ENCODE data around the gene SMAD6. TPM values are rescaled to one million over a fixed set of nuclear protein-coding genes. Genes with fewer than 3 reads are reported as not detected.

Gene SMAD6
- total and polyA plus RNA-seq, 2 of the 4 experiments (the other 2 are of a cell fraction): 4.8 to 8.5 TPM

- Histone ChIP-seq H3K23ac (ENCODE audit: low read depth, low read length) (no peak overlapping the region), H3K9me1 (ENCODE audit: insufficient read depth, low read length) (no peaks in the 10 kb centered on the region), H2BK5ac (ENCODE audit: low read depth, low read length, poor library complexity, severe bottlenecking) (no peak overlapping the region), H4K5ac (ENCODE audit: low read depth, low read length) (no peak overlapping the region), H2BK120ac (ENCODE audit: low read depth, low read length) (no peak overlapping the region), H2AFZ (replicated peaks; ENCODE audit: low read length, poor library complexity) (no peak overlapping the region), H2BK15ac (ENCODE audit: low read depth, low read length) (no peak overlapping the region), H3K9me3 (ENCODE audit: control insufficient read depth, insufficient read depth, low read length) (peaks cover 8% of the 10 kb centered on the region), H3K4me1 (ENCODE audit: control insufficient read depth, insufficient read depth, low read length) (peaks cover 10% of the 10 kb centered on the region), H3K27me3 (ENCODE audit: control insufficient read depth, insufficient read depth, low read length) (no peaks in the 10 kb centered on the region), H3K36me3 (ENCODE audit: control insufficient read depth, insufficient read depth, low read length) (no peaks in the 10 kb centered on the region), H2AK9ac (replicated peaks; ENCODE audit: low read depth, low read length, poor library complexity) (no peak overlapping the region), H3K56ac (ENCODE audit: extremely low read depth, insufficient read depth, low read length) (no peak overlapping the region), H3K4ac (ENCODE audit: low read depth, low read length) (no peak overlapping the region), H3K18ac (ENCODE audit: low read depth, low read length) (no peak overlapping the region), H3K79me1 (ENCODE audit: low read depth in 1 of 2, low read length in 2 of 2) (no peaks in the 10 kb centered on the region), H3K9ac (ENCODE audit: low read depth, low read length) (no peak overlapping the region), H3K4me2 (ENCODE audit: low read depth, low read length) (no peak overlapping the region), H4K8ac (ENCODE audit: low read depth in 2 of 2, low read length in 2 of 2) (no peak overlapping the region), H4K20me1 (ENCODE audit: insufficient read depth, low read length) (no peaks in the 10 kb centered on the region), H2AK5ac (ENCODE audit: low read depth, low read length) (no peak overlapping the region), H3K27ac (ENCODE audit: insufficient read depth, low read length) (no peak overlapping the region), H3K4me3 (ENCODE audit: insufficient read depth, low read depth, low read length) (no peak overlapping the region), H2BK20ac (ENCODE audit: low read depth, low read length) (no peak overlapping the region), H4K91ac (ENCODE audit: insufficient read depth, low read depth, low read length) (no peak overlapping the region), H3K14ac (replicated peaks; ENCODE audit: low read depth, low read length) (no peak overlapping the region)
- ATAC-seq (ENCODE audit: low read depth) (no peak), DNase-seq (no peak)
- TF ChIP-seq NFE2L2 (IDR thresholded peaks at IDR 0.05; ENCODE audit: low read depth, low read length) (no peak), SMC3 (IDR thresholded peaks at IDR 0.05; ENCODE audit: low read depth, low read length) (no peak), BHLHE40 (IDR thresholded peaks at IDR 0.05; ENCODE audit: low read depth, low read length) (no peak), POLR2A (IDR thresholded peaks at IDR 0.05; ENCODE audit: low read depth, low read length) (no peak), RAD21 (IDR thresholded peaks at IDR 0.05; ENCODE audit: low read length) (no peak), CHD1 (IDR thresholded peaks at IDR 0.05; ENCODE audit: low read depth, low read length) (no peak), MAZ (IDR thresholded peaks at IDR 0.05; ENCODE audit: borderline replicate concordance, low read depth, low read length) (no peak), FOS (IDR thresholded peaks at IDR 0.05; ENCODE audit: low read depth, low read length) (no peak), MXI1 (IDR thresholded peaks at IDR 0.05; ENCODE audit: borderline replicate concordance, low read depth, low read length) (no peak), ELK1 (IDR thresholded peaks at IDR 0.05; ENCODE audit: borderline replicate concordance, low read depth, low read length) (no peak)
- TF ChIP-seq, protein P1, sequence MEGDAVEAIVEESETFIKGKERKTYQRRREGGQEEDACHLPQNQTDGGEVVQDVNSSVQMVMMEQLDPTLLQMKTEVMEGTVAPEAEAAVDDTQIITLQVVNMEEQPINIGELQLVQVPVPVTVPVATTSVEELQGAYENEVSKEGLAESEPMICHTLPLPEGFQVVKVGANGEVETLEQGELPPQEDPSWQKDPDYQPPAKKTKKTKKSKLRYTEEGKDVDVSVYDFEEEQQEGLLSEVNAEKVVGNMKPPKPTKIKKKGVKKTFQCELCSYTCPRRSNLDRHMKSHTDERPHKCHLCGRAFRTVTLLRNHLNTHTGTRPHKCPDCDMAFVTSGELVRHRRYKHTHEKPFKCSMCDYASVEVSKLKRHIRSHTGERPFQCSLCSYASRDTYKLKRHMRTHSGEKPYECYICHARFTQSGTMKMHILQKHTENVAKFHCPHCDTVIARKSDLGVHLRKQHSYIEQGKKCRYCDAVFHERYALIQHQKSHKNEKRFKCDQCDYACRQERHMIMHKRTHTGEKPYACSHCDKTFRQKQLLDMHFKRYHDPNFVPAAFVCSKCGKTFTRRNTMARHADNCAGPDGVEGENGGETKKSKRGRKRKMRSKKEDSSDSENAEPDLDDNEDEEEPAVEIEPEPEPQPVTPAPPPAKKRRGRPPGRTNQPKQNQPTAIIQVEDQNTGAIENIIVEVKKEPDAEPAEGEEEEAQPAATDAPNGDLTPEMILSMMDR (conservative IDR thresholded peaks at IDR 0.05; ENCODE audit: low read depth, low read length): no peak
- ChIA-PET POLR2A (ENCODE audit: unreplicated experiment) (no interaction called here), CTCF (no interaction called here)
- WGBS, 2 experiments (ENCODE audit: extremely low coverage in 2 of 2, insufficient read length in 1 of 2): no CpG with 5 or more reads among the region's 2 CpGs
- no TSS peak for BruUV-seq (replicated peaks)
- in situ Hi-C loops (cut with MboI; ENCODE audit: low sequenced_read_pairs) (no loop called here), dilution Hi-C loops (cut with HindIII; ENCODE audit: low sequenced_read_pairs, unreplicated experiment) (no loop called here), intact Hi-C loops (cut with micrococcal nuclease) (no loop called here)
Observed at GRCh38 chr15:66682246-66682645, 19.8 kb upstream of the SMAD6 start.

All from IMR-90 (cell line).